GM19240 (cell line): ENCODE data around the gene CDK6.
"Not testable (repeated sequence)": the region's sequence is repeated elsewhere in the genome, so short reads cannot be mapped to it uniquely, and the experiment has no call there.

Experiments
- DNase-seq: peaks from one replicate; pipeline ENCODE4 v3.0.0; 2011; ENCODE audit warnings: low spot score; ENCODE audit not compliant: insufficient read length

The CDK6 gene

GRCh38 chr7:92626281-92626809 lies 210.0 kb downstream of the CDK6 start:
- no peak for DNase-seq

- DNase-seq = no peak
Observed at GRCh38 chr7:92625617-92626016, 210.8 kb downstream of the CDK6 start.

GRCh38 chr7:92624298-92624996 lies 211.9 kb downstream of the CDK6 start:
- no peak for DNase-seq

- DNase-seq = no peak
Observed at GRCh38 chr7:92623544-92623943, 212.8 kb downstream of the CDK6 start.

- no peak for DNase-seq
Observed at GRCh38 chr7:92622685-92623084, 213.7 kb downstream of the CDK6 start.

- no peak for DNase-seq
Observed at GRCh38 chr7:92622030-92622429, 214.3 kb downstream of the CDK6 start.

- no peak for DNase-seq
Observed at GRCh38 chr7:92621561-92622023, 214.8 kb downstream of the CDK6 start.

- DNase-seq = no peak
Observed at GRCh38 chr7:92621026-92621540, 215.3 kb downstream of the CDK6 start.

- no peak for DNase-seq
Observed at GRCh38 chr7:92615861-92616260, 220.5 kb downstream of the CDK6 start.

- no peak for DNase-seq
Observed at GRCh38 chr7:92614660-92615174, 221.7 kb downstream of the CDK6 start.

- DNase-seq = no peak
Observed at GRCh38 chr7:92613720-92614119, 222.7 kb downstream of the CDK6 start.

- DNase-seq = no peak
Observed at GRCh38 chr7:92613214-92613613, 223.2 kb downstream of the CDK6 start.

GRCh38 chr7:92612501-92612900 lies 223.9 kb downstream of the CDK6 start:
- no peak for DNase-seq

- DNase-seq = no peak
Observed at GRCh38 chr7:92611735-92612134, 224.6 kb downstream of the CDK6 start.

GRCh38 chr7:92609921-92610518 lies 226.4 kb downstream of the CDK6 start:
- no peak for DNase-seq

- no peak for DNase-seq
Observed at GRCh38 chr7:92608380-92609322, 227.7 kb downstream of the CDK6 start.

- DNase-seq = no peak
Observed at GRCh38 chr7:92606985-92607384, 229.4 kb downstream of the CDK6 start.

- DNase-seq = not testable (repeated sequence)
Observed at GRCh38 chr7:92604517-92604916, 231.9 kb downstream of the CDK6 start.

GRCh38 chr7:92603089-92603445 lies 233.3 kb downstream of the CDK6 start:
- no peak for DNase-seq

- no peak for DNase-seq
Observed at GRCh38 chr7:92602352-92603088, 233.9 kb downstream of the CDK6 start.
